Breast epithelium (tissue), 4 donors: ENCODE measurements around the gene LYSMD3. TPM values are rescaled to one million over a fixed set of nuclear protein-coding genes. Genes with fewer than 3 reads are reported as not detected.

Experiments
- DNase-seq, 2 donors: peaks; one replicate each; pipeline ENCODE4 v3.0.0-alpha.2; 2019; ENCODE audit warnings: low spot score in 2 of 2
- H3K27ac ChIP-seq, 2 donors: fragments of 200-600 bp; sonication (generic) in 1 of 2; one replicate each; pipeline ENCODE4 v1.5.1; 2016 to 2019; ENCODE audit warnings: mild to moderate bottlenecking in 1 of 2
- H3K27me3 ChIP-seq, 2 donors: fragments of 200-600 bp; sonication (generic) in 1 of 2; one replicate each; pipeline versions ENCODE4 v1.5.1 to v1.6.0; 2017 to 2019; ENCODE audit warnings: control low read depth in 1 of 2, mild to moderate bottlenecking in 1 of 2
- H3K36me3 ChIP-seq: fragments of 200-600 bp; one replicate; pipeline ENCODE4 v1.5.1; 2019
- H3K4me1 ChIP-seq, 2 donors: fragments of 200-600 bp; sonication (generic); one replicate each; pipeline ENCODE4 v1.5.1; 2016 to 2019; ENCODE audit warnings: control low read depth in 1 of 2
- H3K4me3 ChIP-seq, 3 donors: fragments of 200-600 bp; sonication (generic); 1 replicate in 2 of 3; 2 replicates in 1 of 3; pipeline ENCODE4 v1.5.1; 2016 to 2019; ENCODE audit warnings: mild to moderate bottlenecking in 3 of 3, moderate library complexity in 2 of 3
- H3K9me3 ChIP-seq, 2 donors: fragments of 200-600 bp; sonication (generic) in 1 of 2; one replicate each; pipeline ENCODE4 v1.5.1; 2016 to 2019; ENCODE audit warnings: control low read depth in 1 of 2
- POLR2A ChIP-seq: fragments of 450-650 bp; IDR thresholded peaks from one replicate; pipeline ENCODE4 v1.6.1; 2016; ENCODE audit warnings: antibody characterized with exemption, mild to moderate bottlenecking, moderate library complexity
- POLR2AphosphoS5 ChIP-seq, 3 donors: sonication (generic); formaldehyde crosslinking; IDR thresholded peaks; one replicate each; pipeline ENCODE4 v1.6.1; 2017; ENCODE audit warnings: antibody characterized with exemption in 3 of 3
- intact Hi-C: fragments of 100-400 bp; cut with DNase I; formaldehyde crosslinking; loops from one replicate; pipeline ENCODE4 v1.15.1; 2023; ENCODE audit warnings: low total_unique reads
- total RNA-seq, 3 donors: library from RNA; depleted of rRNA; stranded (reverse); fragments of >200 nt; gene quantifications; one replicate each; pipeline ENCODE4 v1.1.0, GENCODE V29; 2016
- TF ChIP-seq, protein P1 (sequence below), 3 donors: fragments of 450-650 bp; IDR thresholded peaks; one replicate each; pipeline ENCODE4 v1.5.1; 2016 to 2017; ENCODE audit warnings: antibody characterized with exemption in 3 of 3, mild to moderate bottlenecking in 3 of 3, moderate library complexity in 3 of 3

LYSMD3 gene
- total RNA-seq, 3 donors from 2014 or later, result 11.5 to 19.3 (median 15.7) TPM

DNA sequence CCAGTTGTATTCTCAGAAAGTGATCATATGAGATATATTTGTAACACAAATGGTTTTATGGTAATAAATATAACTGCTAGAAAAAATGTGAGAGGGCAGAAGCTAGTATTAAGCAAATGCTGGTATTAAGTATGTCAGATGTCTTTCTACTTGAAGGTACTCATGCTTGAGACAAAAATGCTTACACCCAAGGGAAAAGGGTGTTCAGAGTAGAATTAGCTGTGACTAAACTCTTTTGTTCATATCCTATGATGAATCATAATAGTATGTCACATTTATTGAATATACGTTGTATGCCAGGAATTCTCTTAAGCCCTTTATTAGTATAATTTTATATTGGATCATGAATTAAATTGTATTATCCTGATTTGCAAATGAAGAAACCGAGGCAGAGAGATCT is 31.4 kb upstream of the LYSMD3 start:
- H3K27me3 ChIP-seq, result peaks cover 4 to 18% of the 10 kb centered on the region in 2 donors

DNA sequence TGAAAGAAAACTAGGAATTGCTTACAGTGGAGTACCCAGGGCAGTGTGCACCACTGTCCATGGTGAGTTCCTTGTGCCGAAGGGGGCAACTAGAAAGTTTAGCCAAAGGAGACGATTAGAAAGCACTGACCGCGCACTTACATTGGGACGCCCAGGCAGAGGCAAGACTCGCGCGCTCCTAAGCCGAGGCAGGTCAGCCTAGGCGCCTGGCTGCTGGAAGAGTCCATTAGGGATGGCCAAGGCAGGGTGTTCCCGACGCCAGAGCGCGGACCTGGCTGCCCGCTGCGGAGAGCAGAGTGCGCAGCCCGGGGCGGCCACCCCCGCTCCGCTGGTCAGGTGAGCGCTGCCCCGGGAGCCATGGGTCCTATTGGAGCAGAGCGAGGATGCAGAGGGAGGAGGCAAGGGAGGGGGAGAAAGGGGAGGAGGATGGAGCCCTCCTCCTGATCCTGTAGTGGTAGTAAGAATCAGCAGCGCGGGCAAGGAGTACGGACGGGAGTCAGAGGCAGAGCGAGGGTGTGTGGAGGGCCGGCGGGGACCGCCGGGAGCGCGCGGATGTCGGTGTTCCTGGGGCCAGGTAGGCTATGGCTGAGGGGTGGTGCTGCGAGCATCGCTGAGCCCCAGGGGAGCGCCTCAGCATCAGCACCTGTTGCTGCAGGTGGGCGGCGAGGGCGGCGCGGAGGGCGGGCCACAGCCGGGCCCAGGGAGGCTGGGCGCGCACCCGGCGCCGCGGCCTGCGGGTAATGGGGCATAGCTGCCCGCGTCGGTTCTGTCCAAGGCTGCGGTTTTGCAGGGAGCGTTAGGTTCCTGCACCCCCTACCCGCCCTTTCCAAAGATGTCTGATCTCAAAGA is 29.2 kb upstream of the LYSMD3 start, which contains the start of gene ADGRV1:
Gene ADGRV1 (plus strand): TSS at position 454 of the 849 bp plus-strand sequence. CDS start 99 bp downstream, at position 553.
- DNase-seq, result peak; percentile 76 to 87
- H3K4me1 ChIP-seq, result peaks cover 0 to 4% of the 10 kb centered on the region in 2 donors
- peak in 1 of 3 donors; percentile 72 for TF ChIP-seq POLR2AphosphoS5 (IDR thresholded peaks at IDR 0.05)
- TF ChIP-seq, protein P1, sequence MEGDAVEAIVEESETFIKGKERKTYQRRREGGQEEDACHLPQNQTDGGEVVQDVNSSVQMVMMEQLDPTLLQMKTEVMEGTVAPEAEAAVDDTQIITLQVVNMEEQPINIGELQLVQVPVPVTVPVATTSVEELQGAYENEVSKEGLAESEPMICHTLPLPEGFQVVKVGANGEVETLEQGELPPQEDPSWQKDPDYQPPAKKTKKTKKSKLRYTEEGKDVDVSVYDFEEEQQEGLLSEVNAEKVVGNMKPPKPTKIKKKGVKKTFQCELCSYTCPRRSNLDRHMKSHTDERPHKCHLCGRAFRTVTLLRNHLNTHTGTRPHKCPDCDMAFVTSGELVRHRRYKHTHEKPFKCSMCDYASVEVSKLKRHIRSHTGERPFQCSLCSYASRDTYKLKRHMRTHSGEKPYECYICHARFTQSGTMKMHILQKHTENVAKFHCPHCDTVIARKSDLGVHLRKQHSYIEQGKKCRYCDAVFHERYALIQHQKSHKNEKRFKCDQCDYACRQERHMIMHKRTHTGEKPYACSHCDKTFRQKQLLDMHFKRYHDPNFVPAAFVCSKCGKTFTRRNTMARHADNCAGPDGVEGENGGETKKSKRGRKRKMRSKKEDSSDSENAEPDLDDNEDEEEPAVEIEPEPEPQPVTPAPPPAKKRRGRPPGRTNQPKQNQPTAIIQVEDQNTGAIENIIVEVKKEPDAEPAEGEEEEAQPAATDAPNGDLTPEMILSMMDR (IDR thresholded peaks at IDR 0.05), result no peak
- peaks cover 4 to 18% of the 10 kb centered on the region in 2 donors for H3K27me3 ChIP-seq
- no peaks in the 10 kb centered on the region for H3K9me3 ChIP-seq
- peak within 1 kb of the TSS; percentile 22 to 73 (median 59) for H3K4me3 ChIP-seq
- no peaks in the 10 kb centered on the region for H3K36me3 ChIP-seq
- intact Hi-C loops, result no loop called here
- H3K27ac ChIP-seq, result peak within 1 kb of the TSS in 1 of 2 donors; percentile 54

More for the DNA sequence above, 31.4 kb upstream of the LYSMD3 start:
- no peaks in the 10 kb centered on the region for H3K36me3 ChIP-seq
- peaks cover 0 to 4% of the 10 kb centered on the region in 2 donors for H3K4me1 ChIP-seq
- TF ChIP-seq, protein P1 (IDR thresholded peaks at IDR 0.05), result no peak
- TF ChIP-seq POLR2A (no peak), POLR2AphosphoS5 (IDR thresholded peaks at IDR 0.05) (no peak)
- no peak overlapping the region for H3K27ac ChIP-seq
- H3K9me3 ChIP-seq, result no peaks in the 10 kb centered on the region
- no peak overlapping the region for H3K4me3 ChIP-seq
- intact Hi-C loops, result no loop called here
- DNase-seq, result no peak

DNA sequence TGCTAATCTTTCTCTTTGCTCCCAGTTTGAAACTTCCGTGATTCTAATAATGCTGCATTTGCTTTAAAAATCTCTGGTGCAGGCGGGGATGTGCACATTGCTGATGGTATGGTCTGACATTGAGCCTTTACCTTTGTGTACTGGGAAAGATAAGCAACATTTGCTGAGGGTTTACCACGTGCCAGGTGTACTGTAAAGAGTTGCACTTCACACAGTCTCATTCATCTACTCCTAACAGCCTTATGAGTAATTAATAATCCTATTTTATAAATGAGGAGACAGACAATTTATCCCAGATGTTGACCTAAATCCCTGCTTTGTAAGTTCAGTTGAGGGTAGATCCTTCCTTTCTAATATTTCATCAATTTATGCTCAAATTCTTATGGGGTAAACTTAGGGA is 28.5 kb upstream of the LYSMD3 start:
- peaks cover 4 to 18% of the 10 kb centered on the region in 2 donors for H3K27me3 ChIP-seq
- intact Hi-C loops, result no loop called here
- no peaks in the 10 kb centered on the region for H3K36me3 ChIP-seq
- TF ChIP-seq, protein P1 (IDR thresholded peaks at IDR 0.05), result no peak
- no peak for TF ChIP-seq POLR2AphosphoS5 (IDR thresholded peaks at IDR 0.05)
- no peak for TF ChIP-seq POLR2A
- DNase-seq, result no peak
- no peak overlapping the region for H3K27ac ChIP-seq
- H3K4me1 ChIP-seq, result peaks cover 0 to 4% of the 10 kb centered on the region in 2 donors
- H3K9me3 ChIP-seq, result no peaks in the 10 kb centered on the region
- H3K4me3 ChIP-seq, result peak overlapping the region in 2 of 3 donors; percentile 59 to 73

DNA sequence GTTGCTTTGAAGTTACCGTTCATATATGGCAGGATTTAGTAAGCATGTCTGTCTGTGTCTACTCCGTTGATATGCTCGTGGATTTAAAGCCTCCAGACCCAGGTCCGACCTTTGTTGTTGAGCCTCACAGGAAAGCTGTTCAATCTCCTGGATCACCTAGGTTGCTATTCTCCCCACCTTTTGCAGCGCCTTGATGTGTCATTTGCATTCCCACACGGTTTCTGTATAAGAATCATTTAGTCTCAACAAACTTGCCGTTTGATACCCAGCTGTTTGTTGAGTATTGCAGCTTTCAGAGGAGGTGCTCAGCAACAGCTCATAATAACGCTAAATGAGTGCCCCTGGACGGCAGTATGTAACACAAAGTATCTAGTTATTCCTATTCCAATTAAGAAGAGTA is 28.0 kb upstream of the LYSMD3 start:
- Histone ChIP-seq H3K4me1 (peaks cover 0 to 4% of the 10 kb centered on the region in 2 donors), H3K9me3 (no peaks in the 10 kb centered on the region), H3K36me3 (no peaks in the 10 kb centered on the region), H3K27me3 (peaks cover 4 to 18% of the 10 kb centered on the region in 2 donors), H3K4me3 (peak overlapping the region in 1 of 3 donors; percentile 59), H3K27ac (no peak overlapping the region)
- TF ChIP-seq, protein P1 (IDR thresholded peaks at IDR 0.05), result no peak
- TF ChIP-seq POLR2A (no peak), POLR2AphosphoS5 (IDR thresholded peaks at IDR 0.05) (no peak)
- intact Hi-C loops, result no loop called here
- no peak for DNase-seq

DNA sequence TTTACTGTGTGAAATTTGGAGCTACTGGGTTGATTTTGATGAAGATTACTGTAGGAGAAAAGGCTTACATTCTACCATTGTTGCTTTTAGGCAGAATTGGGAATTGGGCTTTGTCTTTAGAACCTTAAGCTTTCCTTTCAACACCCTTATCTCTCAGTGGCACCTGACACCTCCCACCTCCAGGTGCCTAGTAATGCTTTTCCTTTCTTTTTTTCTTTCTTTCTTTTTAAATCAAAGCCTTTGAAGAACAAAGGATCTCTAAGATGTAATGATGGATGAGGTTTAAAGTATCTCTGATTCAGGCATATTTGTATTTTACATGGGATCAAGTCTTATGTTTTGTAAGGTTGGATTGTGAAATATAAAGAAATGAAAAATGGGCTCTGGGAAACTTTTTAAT is 26.3 kb upstream of the LYSMD3 start:
- peaks cover 0 to 4% of the 10 kb centered on the region in 2 donors for H3K4me1 ChIP-seq
- no peak overlapping the region for H3K4me3 ChIP-seq
- intact Hi-C loops, result no loop called here
- no peak for TF ChIP-seq POLR2AphosphoS5 (IDR thresholded peaks at IDR 0.05)
- TF ChIP-seq, protein P1 (IDR thresholded peaks at IDR 0.05), result no peak
- no peak for TF ChIP-seq POLR2A
- no peak for DNase-seq
- peaks cover 4 to 18% of the 10 kb centered on the region in 2 donors for H3K27me3 ChIP-seq
- no peaks in the 10 kb centered on the region for H3K9me3 ChIP-seq
- H3K27ac ChIP-seq, result no peak overlapping the region
- H3K36me3 ChIP-seq, result no peaks in the 10 kb centered on the region
